B cell (primary cell): Measurements from ENCODE around the gene APRT. TPM values are rescaled to one million over a fixed set of nuclear protein-coding genes. Genes with fewer than 3 reads are reported as not detected.

Source experiments
- ATAC-seq: fragments of 200-7000 bp; cut with Tn5 transposase; one replicate; pipeline ENCODE4 v1.10.0; 2021; ENCODE audit warnings: low read depth, mild to moderate bottlenecking, moderate number of reproducible peaks, moderate library complexity
- CTCF ChIA-PET: fragments of 350-600 bp; sonication (Branson Sonifier 250); formaldehyde crosslinking; loops from one replicate; lab custom pipeline; 2021; ENCODE audit warnings: antibody characterized with exemption, inconsistent platforms; lab: Charles Lee
- POLR2A ChIA-PET: fragments of 350-600 bp; sonication (Branson Sonifier 250); formaldehyde crosslinking; loops from one replicate; lab custom pipeline; 2021; ENCODE audit warnings: antibody characterized with exemption; lab: Charles Lee
- DNase-seq: peaks from one replicate; pipeline ENCODE4 v3.0.0; 2013
- H2AFZ ChIP-seq: 2 replicates; pipeline ENCODE4 v1.6.1; 2012; ENCODE audit warnings: mild to moderate bottlenecking, low read depth, low read length; ENCODE audit not compliant: insufficient read depth, poor library complexity, severe bottlenecking
- H3K27ac ChIP-seq, 2 donors: 1 replicate in 1 of 2; 2 replicates in 1 of 2; pipeline ENCODE4 v1.5.1; 2012 to 2013; ENCODE audit warnings: low read length in 2 of 2, mild to moderate bottlenecking in 2 of 2, moderate library complexity in 1 of 2
- H3K27me3 ChIP-seq, 4 experiments: fragments of 200-600 bp in 1 of 4; sonication (generic) in 1 of 4; replicated peaks in 1 of 4; 1 replicate in 2 of 4; 2 replicates in 2 of 4; pipeline versions ENCODE4 v1.6.1 to v1.7.0; 2013 to 2016; ENCODE audit warnings: low read length in 3 of 4, mild to moderate bottlenecking in 2 of 4, mixed read lengths in 1 of 4, moderate library complexity in 1 of 4; ENCODE audit not compliant: insufficient read depth in 4 of 4, control insufficient read depth in 3 of 4; ENCODE audit errors: control extremely low read depth in 1 of 4
- H3K36me3 ChIP-seq, 2 experiments: replicated peaks in 1 of 2; 1 replicate in 1 of 2; 2 replicates in 1 of 2; pipeline versions ENCODE4 v1.6.1 to v1.7.1; 2013; ENCODE audit warnings: low read length in 1 of 2; ENCODE audit not compliant: insufficient read depth in 2 of 2, control insufficient read depth in 1 of 2; ENCODE audit errors: control extremely low read depth in 1 of 2, extremely low read depth in 1 of 2
- H3K4me1 ChIP-seq, 2 donors: fragments of 200-600 bp in 1 of 2; sonication (generic) in 1 of 2; 1 replicate in 1 of 2; 2 replicates in 1 of 2; pipeline versions ENCODE4 v1.5.1 to v1.6.1; 2013 to 2017; ENCODE audit warnings: low read length in 2 of 2; ENCODE audit not compliant: control insufficient read depth in 2 of 2, insufficient read depth in 2 of 2
- H3K4me2 ChIP-seq: replicated peaks from 2 replicates; pipeline ENCODE3; 2012; ENCODE audit warnings: mild to moderate bottlenecking, low read depth, low read length; ENCODE audit not compliant: poor library complexity, severe bottlenecking
- H3K4me3 ChIP-seq, 5 experiments: fragments of 200-600 bp in 1 of 5; sonication (generic) in 1 of 5; 1 replicate in 3 of 5; 2 replicates in 2 of 5; pipeline versions ENCODE4 v1.5.1 to v1.7.0; 2011 to 2016; ENCODE audit warnings: low read length in 4 of 5, mild to moderate bottlenecking in 4 of 5, low read depth in 2 of 5, control low read depth in 1 of 5, moderate library complexity in 1 of 5; ENCODE audit not compliant: insufficient read depth in 1 of 5; ENCODE audit errors: control extremely low read depth in 1 of 5, extremely low read depth in 1 of 5
- H3K79me2 ChIP-seq: fragments of 200-600 bp; sonication (generic); one replicate; pipeline ENCODE4 v1.6.0; 2016; ENCODE audit warnings: low read length; ENCODE audit not compliant: control insufficient read depth, insufficient read depth
- H3K9ac ChIP-seq: fragments of 200-600 bp; sonication (generic); 2 replicates; pipeline ENCODE4 v1.6.1; 2017; ENCODE audit warnings: mild to moderate bottlenecking, low read length, moderate library complexity
- H3K9me3 ChIP-seq, 3 donors: one replicate each; pipeline versions ENCODE4 v1.6.1 to v1.7.1; 2013; ENCODE audit warnings: low read length in 2 of 3; ENCODE audit not compliant: control insufficient read depth in 2 of 3, insufficient read depth in 1 of 3; ENCODE audit errors: control extremely low read depth in 1 of 3
- H4K20me1 ChIP-seq: 2 replicates; pipeline ENCODE4 v1.6.0; 2012; ENCODE audit warnings: mild to moderate bottlenecking, low read length; ENCODE audit not compliant: insufficient read depth, control insufficient read depth, poor library complexity, severe bottlenecking
- H3K27ac Mint-ChIP-seq: one replicate; pipeline ENCODE4 v1.8.0; 2021; ENCODE audit warnings: mixed read lengths
- H3K27me3 Mint-ChIP-seq: one replicate; pipeline ENCODE4 v1.8.0; 2021; ENCODE audit warnings: mixed read lengths
- H3K4me1 Mint-ChIP-seq: one replicate; pipeline ENCODE4 v1.8.0; 2021; ENCODE audit warnings: mixed read lengths
- H3K4me3 Mint-ChIP-seq: one replicate; pipeline ENCODE4 v1.8.0; 2021; ENCODE audit warnings: mixed read lengths
- H3K9me3 Mint-ChIP-seq: one replicate; pipeline ENCODE4 v1.8.0; 2022; ENCODE audit warnings: mixed read lengths; ENCODE audit not compliant: insufficient read depth
- EZH2 ChIP-seq: IDR thresholded peaks from 2 replicates; pipeline ENCODE4 v1.6.1; 2012; ENCODE audit warnings: borderline replicate concordance, low read depth, mild to moderate bottlenecking, moderate library complexity, low read length; ENCODE audit not compliant: insufficient read depth, poor library complexity, severe bottlenecking
- WGBS: methylation state at CpG from one replicate; pipeline ENCODE4 v1.1.5; 2013; ENCODE audit warnings: missing lambda C conversion rate; ENCODE audit not compliant: insufficient coverage; 5-methylcytosine and 5-hydroxymethylcytosine counted together
- intact Hi-C: fragments of 100-400 bp; cut with micrococcal nuclease; formaldehyde crosslinking; loops from one replicate; pipeline ENCODE4 v1.10.0; 2022
- polyA plus RNA-seq: library from polyadenylated mRNA; depleted of rRNA; stranded (reverse); fragments of >200 nt; gene quantifications from 2 replicates; pipeline ENCODE4 v1.2.3, GENCODE V29; 2012
- total RNA-seq, 2 donors: library from RNA; stranded (reverse); fragments of 120-200 nt in 1 of 2; gene quantifications; 1 replicate in 1 of 2; 2 replicates in 1 of 2; pipeline versions ENCODE4 v1.2.3 to v1.2.4, GENCODE V29; 2013 to 2022
- TF ChIP-seq, protein P1 (sequence below): fragments of 200-600 bp; IDR thresholded peaks from one replicate; pipeline ENCODE4 v1.8.0; 2022; ENCODE audit warnings: antibody characterized with exemption, mild to moderate bottlenecking

Gene APRT
- total and polyA plus RNA-seq, 2 donors (not counting 1 experiment from before 2014, with no cell fraction given) = 124 to 161 TPM

DNA sequence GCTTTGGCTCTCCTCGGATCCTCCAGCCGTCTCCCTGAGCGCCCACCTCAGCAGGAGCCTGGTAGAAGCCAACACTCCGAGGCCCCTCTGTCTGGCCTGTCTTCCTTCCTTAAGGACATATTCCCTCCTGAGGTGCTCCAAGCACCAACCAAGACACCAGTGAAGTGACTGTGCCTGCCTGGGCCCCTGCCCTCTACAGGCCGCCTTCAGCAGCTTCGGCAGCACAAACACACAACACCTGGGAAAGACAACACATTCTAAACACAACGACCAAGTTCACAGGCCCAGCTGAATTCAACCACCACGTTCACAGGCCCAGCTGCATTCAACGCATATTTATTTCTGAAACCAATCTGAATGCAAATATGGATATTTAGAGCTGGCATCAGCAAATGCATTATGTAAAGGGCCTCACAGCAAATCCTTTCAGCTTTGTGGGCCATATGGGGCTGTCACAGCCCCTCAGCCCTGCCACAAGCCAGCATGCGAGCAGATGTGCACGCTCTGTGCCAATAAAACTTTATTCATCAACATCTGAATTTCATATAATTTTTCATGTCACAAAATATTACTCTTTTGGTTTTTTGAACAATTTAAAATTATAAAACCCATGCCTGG, 32.8 kb upstream of the APRT start:
- DNase-seq (no peak), ATAC-seq (no peak)
- Histone ChIP-seq H3K79me2 (peaks cover 46% of the 10 kb centered on the region), H3K27me3 (no peaks in the 10 kb centered on the region), H3K9me3 (no peaks in the 10 kb centered on the region), H3K36me3 (peaks cover 0 to 20% of the 10 kb centered on the region in 2 experiments), H3K27ac (no peak overlapping the region), H3K4me3 (no peak overlapping the region), H4K20me1 (peaks cover 33% of the 10 kb centered on the region), H3K9ac (no peak overlapping the region), H3K4me1 (no peaks in the 10 kb centered on the region), H3K4me2 (no peak overlapping the region), H2AFZ (no peak overlapping the region)
- no peaks in the 10 kb centered on the region for H3K4me1 Mint-ChIP-seq
- no peaks in the 10 kb centered on the region for H3K27me3 Mint-ChIP-seq
- POLR2A ChIA-PET = no interaction called here
- H3K4me3 Mint-ChIP-seq = no peak overlapping the region
- intact Hi-C loops = no loop called here
- H3K9me3 Mint-ChIP-seq = no peaks in the 10 kb centered on the region
- no peak overlapping the region for H3K27ac Mint-ChIP-seq
- TF ChIP-seq, protein P1, sequence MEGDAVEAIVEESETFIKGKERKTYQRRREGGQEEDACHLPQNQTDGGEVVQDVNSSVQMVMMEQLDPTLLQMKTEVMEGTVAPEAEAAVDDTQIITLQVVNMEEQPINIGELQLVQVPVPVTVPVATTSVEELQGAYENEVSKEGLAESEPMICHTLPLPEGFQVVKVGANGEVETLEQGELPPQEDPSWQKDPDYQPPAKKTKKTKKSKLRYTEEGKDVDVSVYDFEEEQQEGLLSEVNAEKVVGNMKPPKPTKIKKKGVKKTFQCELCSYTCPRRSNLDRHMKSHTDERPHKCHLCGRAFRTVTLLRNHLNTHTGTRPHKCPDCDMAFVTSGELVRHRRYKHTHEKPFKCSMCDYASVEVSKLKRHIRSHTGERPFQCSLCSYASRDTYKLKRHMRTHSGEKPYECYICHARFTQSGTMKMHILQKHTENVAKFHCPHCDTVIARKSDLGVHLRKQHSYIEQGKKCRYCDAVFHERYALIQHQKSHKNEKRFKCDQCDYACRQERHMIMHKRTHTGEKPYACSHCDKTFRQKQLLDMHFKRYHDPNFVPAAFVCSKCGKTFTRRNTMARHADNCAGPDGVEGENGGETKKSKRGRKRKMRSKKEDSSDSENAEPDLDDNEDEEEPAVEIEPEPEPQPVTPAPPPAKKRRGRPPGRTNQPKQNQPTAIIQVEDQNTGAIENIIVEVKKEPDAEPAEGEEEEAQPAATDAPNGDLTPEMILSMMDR = no peak
- TF ChIP-seq EZH2 = no peak
- CTCF ChIA-PET = interaction anchor here (1.1 kb wide), 1 partner anchor 14 kb away, joined by 3 read pairs; no protein-coding TSS in a partner anchor
- 67% methylated on average over 11 of the region's 11 CpGs for WGBS

DNA sequence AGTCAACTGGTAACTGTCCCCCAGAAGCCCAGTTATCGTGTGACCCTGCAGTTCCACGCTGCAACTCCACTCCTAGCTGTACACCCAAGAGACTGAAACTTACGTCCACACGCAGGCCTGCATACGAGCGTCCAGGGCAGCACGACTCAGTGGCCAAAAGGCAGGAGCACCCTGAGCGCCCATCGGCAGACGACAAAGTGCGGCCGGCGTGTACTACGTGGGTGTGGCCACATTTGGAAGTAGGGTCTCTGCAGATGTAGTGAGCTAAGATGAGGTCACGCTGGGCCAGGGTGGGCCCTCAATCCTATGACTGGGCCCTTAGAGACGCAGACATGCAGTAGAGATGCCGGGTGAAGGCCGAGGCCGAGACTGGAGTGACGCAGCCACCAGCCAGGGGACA, 31.5 kb upstream of the APRT start:
- Mint-ChIP-seq H3K9me3 (no peaks in the 10 kb centered on the region), H3K4me3 (no peak overlapping the region), H3K27me3 (no peaks in the 10 kb centered on the region), H3K27ac (no peak overlapping the region), H3K4me1 (no peaks in the 10 kb centered on the region)
- no peak for DNase-seq
- peaks cover 32% of the 10 kb centered on the region for H4K20me1 ChIP-seq
- intact Hi-C loops = no loop called here
- no peaks in the 10 kb centered on the region for H3K9me3 ChIP-seq
- WGBS = 97% methylated on average over 20 of the region's 20 CpGs
- peaks cover 0 to 20% of the 10 kb centered on the region in 2 experiments for H3K36me3 ChIP-seq
- H3K9ac ChIP-seq = no peak overlapping the region
- ChIA-PET CTCF (no interaction called here), POLR2A (no interaction called here)
- no peak for TF ChIP-seq EZH2
- TF ChIP-seq, protein P1 = no peak
- H3K4me2 ChIP-seq = no peak overlapping the region
- no peak for ATAC-seq
- H3K27me3 ChIP-seq = no peaks in the 10 kb centered on the region
- no peak overlapping the region for H3K27ac ChIP-seq
- no peaks in the 10 kb centered on the region for H3K4me1 ChIP-seq
- H3K4me3 ChIP-seq = no peak overlapping the region
- H2AFZ ChIP-seq = no peak overlapping the region
- H3K79me2 ChIP-seq = peaks cover 46% of the 10 kb centered on the region
